LNCaP clone FGC (cell line): ENCODE data around the gene TAOK1.

ENCODE experiments used
- DNase-seq: peaks from one replicate; pipeline ENCODE4 v3.0.0-alpha.2; 2011; ENCODE audit warnings: low read depth
- H3K4me3 ChIP-seq: 2 replicates; pipeline ENCODE4 v1.5.1; 2011; ENCODE audit warnings: mild to moderate bottlenecking, low read depth, low read length, control low read depth
- TF ChIP-seq, protein P1 (sequence below): IDR thresholded peaks from 2 replicates; pipeline ENCODE4 v1.5.1; 2012; ENCODE audit warnings: mild to moderate bottlenecking; ENCODE audit not compliant: control insufficient read depth, insufficient read depth; ENCODE audit errors: extremely low read depth

TAOK1 gene

DNA sequence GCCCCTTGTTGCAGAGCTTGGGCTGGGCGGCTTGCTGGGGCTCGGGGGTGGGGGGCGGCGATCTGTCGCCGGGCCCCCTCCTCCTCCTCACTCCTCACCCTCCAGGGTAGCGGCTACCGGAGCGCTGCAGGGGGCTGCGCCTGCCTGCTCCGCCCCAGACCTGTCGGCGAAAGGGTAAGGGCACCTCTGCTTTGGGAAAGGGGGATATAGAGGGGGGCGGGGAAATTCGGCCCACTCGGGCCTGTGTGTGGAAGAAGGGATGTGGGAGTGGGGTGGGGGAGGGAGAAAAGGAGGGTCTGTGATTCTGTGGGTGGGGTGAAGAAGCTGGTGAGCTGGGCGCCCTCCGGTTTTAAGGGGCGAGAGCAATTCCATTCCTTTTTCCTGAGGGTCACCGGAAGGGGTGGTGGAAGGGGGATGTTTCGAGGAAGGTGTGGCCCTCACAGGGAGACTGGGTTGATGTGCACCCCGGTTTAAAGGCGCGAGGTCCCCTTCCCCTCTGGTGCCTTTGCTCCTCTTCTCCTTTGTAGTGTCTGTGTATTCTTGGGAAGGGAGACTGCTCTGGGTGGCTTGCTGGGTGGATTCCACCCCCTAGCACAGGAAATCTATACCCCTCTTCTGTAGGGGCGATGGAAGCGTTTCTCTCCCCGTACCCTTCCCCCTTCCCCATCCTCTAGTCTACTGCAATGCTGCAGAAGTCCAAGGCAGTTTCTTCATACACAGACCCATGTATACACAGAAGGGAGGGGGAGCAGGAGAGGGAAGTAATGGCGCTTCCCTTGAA lies 878 bp downstream of the TAOK1 start:
- peak overlapping the region; percentile 82 for H3K4me3 ChIP-seq
- DNase-seq, result no peak
- TF ChIP-seq, protein P1, sequence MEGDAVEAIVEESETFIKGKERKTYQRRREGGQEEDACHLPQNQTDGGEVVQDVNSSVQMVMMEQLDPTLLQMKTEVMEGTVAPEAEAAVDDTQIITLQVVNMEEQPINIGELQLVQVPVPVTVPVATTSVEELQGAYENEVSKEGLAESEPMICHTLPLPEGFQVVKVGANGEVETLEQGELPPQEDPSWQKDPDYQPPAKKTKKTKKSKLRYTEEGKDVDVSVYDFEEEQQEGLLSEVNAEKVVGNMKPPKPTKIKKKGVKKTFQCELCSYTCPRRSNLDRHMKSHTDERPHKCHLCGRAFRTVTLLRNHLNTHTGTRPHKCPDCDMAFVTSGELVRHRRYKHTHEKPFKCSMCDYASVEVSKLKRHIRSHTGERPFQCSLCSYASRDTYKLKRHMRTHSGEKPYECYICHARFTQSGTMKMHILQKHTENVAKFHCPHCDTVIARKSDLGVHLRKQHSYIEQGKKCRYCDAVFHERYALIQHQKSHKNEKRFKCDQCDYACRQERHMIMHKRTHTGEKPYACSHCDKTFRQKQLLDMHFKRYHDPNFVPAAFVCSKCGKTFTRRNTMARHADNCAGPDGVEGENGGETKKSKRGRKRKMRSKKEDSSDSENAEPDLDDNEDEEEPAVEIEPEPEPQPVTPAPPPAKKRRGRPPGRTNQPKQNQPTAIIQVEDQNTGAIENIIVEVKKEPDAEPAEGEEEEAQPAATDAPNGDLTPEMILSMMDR, result no peak

DNA sequence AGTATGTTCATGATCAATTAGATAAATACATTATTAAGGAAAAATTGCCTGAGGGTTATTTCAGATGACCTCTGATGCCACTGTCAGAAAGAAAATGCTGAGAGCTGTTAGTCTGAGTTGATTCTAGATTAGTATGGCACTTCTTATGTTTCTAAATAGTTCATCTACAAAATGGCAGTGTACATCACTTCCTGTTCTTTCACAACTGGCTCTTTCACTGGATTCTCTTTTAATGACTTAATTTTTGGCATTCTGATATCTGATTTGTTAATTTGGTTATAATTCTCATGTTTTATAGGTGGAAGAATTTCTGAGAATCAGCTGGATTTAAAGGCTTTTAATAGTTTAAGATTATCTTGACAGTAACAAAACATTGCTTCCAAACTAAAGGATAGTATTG lies 3.3 kb downstream of the TAOK1 start:
- DNase-seq, result no peak
- TF ChIP-seq, protein P1, result no peak
- no peak overlapping the region for H3K4me3 ChIP-seq

DNA sequence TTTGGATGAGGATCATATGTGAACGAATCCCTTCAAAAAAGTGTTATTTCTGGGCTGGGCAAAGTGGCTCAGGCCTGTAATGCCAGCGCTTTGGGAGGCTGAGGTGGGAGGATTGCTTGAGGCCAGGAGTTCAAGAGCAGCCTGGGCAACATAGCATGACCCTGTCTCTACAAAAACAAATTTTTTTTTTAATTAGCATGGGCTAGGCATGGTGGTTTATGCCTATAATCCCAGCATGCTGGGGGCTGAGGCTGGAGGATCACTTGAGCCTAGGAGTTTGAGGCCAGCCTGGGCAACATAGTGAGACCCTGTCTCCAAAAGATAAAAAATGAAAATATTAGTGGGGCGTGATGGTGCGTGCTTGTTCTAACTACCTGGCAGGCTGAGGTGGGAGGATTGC lies 4.6 kb downstream of the TAOK1 start:
- TF ChIP-seq, protein P1, result no peak
- DNase-seq, result no peak
- no peak overlapping the region for H3K4me3 ChIP-seq

DNA sequence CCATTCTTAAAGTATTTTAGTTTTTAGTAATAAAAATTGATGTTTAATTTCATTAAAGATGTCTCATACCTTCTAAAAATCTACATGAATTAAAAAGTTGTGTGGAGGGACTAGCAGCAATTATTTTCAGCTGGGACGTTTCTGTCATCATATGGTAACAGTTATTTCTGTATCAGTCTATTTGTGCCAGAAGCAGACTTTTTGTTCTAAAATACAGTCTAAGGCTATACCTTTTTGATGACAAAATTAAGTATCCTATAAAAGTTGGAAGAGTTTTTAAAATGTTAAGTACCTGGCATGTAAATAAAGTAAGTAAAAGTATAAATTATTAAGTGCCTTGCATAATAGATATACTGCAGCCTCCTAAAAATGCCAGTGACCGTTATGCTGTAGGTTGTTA lies 5.9 kb downstream of the TAOK1 start:
- DNase-seq, result no peak
- TF ChIP-seq, protein P1, result no peak
- no peak overlapping the region for H3K4me3 ChIP-seq

DNA sequence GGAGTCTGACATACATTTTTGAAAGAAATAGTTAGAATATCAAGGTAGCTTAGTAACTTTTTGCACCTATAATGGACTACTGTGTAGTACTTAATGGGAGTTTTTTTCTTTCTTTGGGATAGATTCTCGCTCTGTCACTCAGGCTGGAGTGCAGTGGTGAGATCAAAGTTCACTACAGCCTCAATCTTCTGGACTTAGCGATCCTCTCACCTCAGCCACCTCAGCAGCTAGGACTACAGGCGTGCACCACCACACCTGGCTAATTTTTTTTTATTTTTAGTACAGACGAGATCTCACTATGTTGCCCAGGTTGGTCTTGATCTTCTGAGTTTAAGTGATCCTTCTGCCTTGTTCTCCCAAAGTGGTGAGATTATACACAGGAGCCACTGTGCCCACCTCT lies 9.5 kb downstream of the TAOK1 start:
- TF ChIP-seq, protein P1, result no peak
- H3K4me3 ChIP-seq, result no peak overlapping the region
- no peak for DNase-seq

DNA sequence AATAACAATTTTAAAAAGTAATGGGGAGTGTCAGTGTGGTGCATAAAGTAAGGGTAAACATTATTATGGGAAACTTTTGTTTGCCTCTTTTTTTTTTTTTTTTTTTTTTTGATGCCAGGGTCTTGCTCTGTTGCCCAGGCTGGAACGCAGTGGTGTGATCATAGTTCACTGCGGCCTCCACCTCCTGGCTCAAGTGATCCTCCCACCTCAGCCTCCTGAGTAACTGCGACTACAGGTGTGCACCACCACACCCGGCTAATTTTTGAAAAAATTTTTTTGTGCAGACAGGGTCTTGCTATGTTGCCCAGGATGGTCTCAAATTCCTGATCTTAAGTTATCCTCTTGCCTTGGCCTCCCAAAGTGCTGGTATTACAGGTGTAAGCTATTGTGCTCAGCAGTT lies 10.7 kb downstream of the TAOK1 start:
- H3K4me3 ChIP-seq, result no peak overlapping the region
- DNase-seq, result no peak
- TF ChIP-seq, protein P1, result no peak

DNA sequence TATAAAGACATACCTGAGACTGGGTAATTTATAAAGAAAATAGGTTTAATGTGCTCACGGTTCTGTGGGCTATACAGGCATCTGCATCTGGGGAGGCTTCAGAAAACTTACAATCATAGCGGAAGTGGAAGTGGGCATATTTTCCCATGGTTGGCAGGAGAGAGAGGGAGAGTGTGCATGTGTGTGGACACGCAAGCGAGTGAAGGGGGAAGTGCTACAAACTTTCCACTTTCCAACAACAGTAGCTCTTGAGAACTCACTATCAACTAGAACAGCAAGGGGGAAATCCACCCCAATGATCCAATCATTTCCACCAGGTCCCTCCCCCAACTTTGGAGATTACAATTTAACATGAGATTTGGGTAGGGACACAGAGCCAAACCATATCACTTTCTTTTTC lies 11.1 kb downstream of the TAOK1 start:
- H3K4me3 ChIP-seq, result no peak overlapping the region
- DNase-seq, result no peak

More for the DNA sequence above, 11.1 kb downstream of the TAOK1 start:
- TF ChIP-seq, protein P1, result no peak
